GM21515 (cell line): ENCODE measurements around the gene CACNG1.
"Not testable (repeated sequence)": the region's sequence is repeated elsewhere in the genome, so short reads cannot be mapped to it uniquely, and the experiment has no call there.

Experiments
- ATAC-seq: cut with Tn5 transposase; IDR thresholded peaks from one replicate; pipeline ENCODE4 v1.9.1; 2021; ENCODE audit not compliant: unreplicated experiment

The CACNG1 gene

DNA sequence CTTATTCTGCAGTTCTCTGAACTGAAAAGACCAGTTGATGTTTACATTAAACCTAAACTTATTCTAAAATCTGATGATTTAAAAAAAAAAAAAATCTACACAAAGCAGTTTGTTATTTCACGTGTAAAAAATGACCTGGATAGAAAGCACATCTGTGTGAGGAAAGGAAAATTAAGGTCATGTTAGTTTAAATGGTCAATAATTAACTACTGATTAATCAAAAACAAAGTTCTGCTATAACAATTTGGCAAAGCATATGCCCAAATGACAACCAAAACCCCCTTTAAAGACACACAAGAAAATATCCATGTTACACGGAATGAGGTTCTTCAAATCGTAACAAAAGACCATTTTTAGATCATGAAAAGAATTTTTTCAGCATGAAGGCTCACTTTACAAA is 30.4 kb downstream of the CACNG1 start:
- no peak for ATAC-seq

- no peak for ATAC-seq
These were observed 31.9 kb downstream of the CACNG1 start for GRCh38 chr17:67076290-67076689.

DNA sequence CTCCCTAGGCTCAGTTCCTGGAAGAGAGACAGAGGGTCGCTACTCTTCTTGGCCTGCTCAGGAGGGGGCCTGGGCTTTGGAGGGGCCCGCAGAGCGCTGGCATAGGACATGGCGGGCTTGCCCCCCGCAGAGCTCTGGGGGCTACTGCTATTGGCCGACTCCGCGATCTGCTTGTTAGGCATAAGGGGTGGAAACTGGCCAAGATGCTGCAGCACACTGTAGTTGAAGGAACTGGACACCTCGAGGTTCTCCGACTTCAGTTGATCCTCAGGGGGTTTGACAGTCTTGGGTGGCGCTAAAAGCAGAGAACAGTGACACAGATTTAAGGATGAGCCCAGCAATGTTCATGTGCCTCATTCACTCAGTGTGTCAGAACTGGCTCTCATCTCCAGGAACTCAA is 33.9 kb downstream of the CACNG1 start:
- no peak for ATAC-seq

GRCh38 chr17:67079491-67079890 is 35.1 kb downstream of the CACNG1 start:
- no peak for ATAC-seq

- ATAC-seq, result no peak
These were observed 36.5 kb downstream of the CACNG1 start for GRCh38 chr17:67080804-67081203.

GRCh38 chr17:67082107-67082506 is 37.8 kb downstream of the CACNG1 start:
- ATAC-seq, result peak; percentile 84

GRCh38 chr17:67085406-67085805 is 41.1 kb downstream of the CACNG1 start:
- no peak for ATAC-seq

GRCh38 chr17:67088639-67089038 is 44.3 kb downstream of the CACNG1 start:
- no peak for ATAC-seq

GRCh38 chr17:67090341-67090740 is 46.0 kb downstream of the CACNG1 start:
- no peak for ATAC-seq

- no peak for ATAC-seq
These were observed 47.9 kb downstream of the CACNG1 start for GRCh38 chr17:67092291-67092690.

GRCh38 chr17:67092710-67093109 is 48.4 kb downstream of the CACNG1 start:
- not testable (repeated sequence) for ATAC-seq

GRCh38 chr17:67093348-67093747 is 49.0 kb downstream of the CACNG1 start:
- no peak for ATAC-seq

GRCh38 chr17:67095291-67095690 is 50.9 kb downstream of the CACNG1 start:
- not testable (repeated sequence) for ATAC-seq

DNA sequence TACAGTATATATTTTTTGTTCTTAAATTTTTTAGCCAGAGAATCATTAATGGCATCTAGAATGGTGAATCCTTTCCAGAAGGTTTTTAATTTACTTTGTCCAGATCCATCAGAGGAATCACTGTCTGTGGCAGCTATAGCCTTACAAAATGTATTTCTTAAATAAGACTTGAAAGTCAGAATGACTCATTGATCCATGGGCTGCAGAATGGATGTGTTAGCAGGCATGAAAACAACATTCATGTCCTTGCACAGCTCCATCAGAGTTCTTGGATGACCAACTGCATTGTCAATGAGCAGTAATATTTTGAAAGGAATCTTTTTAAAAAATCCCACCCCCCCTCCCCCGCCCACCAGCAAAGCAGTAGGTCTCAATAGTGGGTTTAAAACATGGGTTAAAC is 51.4 kb downstream of the CACNG1 start:
- ATAC-seq, result no peak

GRCh38 chr17:67096609-67097008 is 52.3 kb downstream of the CACNG1 start:
- no peak for ATAC-seq

DNA sequence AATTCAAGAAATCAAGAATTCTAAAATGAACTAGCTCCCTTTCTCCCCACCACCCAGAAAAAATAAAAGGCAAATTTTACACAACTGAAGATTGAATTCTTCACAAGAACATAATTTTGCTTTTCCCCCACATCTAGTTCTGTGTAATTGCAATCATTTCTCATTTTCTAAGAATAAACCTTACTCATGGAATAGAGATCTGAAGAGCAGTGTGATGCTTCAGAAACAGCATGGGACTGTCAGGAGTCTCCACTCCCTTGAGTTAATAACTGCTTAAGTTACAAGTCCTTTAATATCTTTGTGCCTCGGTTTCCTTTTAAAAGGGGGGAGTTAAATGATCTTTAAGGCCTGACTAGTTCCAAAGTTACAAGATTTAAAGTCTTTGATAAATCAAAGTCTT is 53.7 kb downstream of the CACNG1 start:
- ATAC-seq, result no peak

- ATAC-seq, result not testable (repeated sequence)
These were observed 60.3 kb downstream of the CACNG1 start for GRCh38 chr17:67104641-67105040.

- no peak for ATAC-seq
These were observed 60.9 kb downstream of the CACNG1 start for GRCh38 chr17:67105213-67105612.
